Smooth muscle cell (in vitro differentiated cells): Measurements from ENCODE around the gene SPON1. TPM values are rescaled to one million over a fixed set of nuclear protein-coding genes. Genes with fewer than 3 reads are reported as not detected.
A peak's percentile ranks its signal among the peaks of the same experiment; 100 is the strongest.

ENCODE experiments used
- DNase-seq: peaks from one replicate; lab custom pipeline; 2025; ENCODE audit not compliant: unreplicated experiment; lab: John Stamatoyannopoulos, UW
- H2AFZ ChIP-seq: fragments of 200-600 bp; sonication (generic); 2 replicates; pipeline ENCODE4 v1.6.0; 2016; ENCODE audit warnings: antibody characterized with exemption, low read depth, mild to moderate bottlenecking
- H3F3A ChIP-seq: fragments of 200-600 bp; sonication (generic); 2 replicates; pipeline ENCODE4 v1.6.0; 2017; ENCODE audit warnings: antibody characterized with exemption, low read depth
- H3K27ac ChIP-seq: fragments of 200-600 bp; sonication (generic); 2 replicates; pipeline ENCODE4 v1.5.1; 2016; ENCODE audit warnings: low read depth, mild to moderate bottlenecking
- H3K27me3 ChIP-seq: fragments of 200-600 bp; sonication (generic); 2 replicates; pipeline ENCODE4 v1.6.1; 2016; ENCODE audit warnings: low read depth, mild to moderate bottlenecking
- H3K36me3 ChIP-seq: fragments of 200-600 bp; sonication (generic); 2 replicates; pipeline ENCODE4 v1.5.1; 2016; ENCODE audit warnings: low read depth
- H3K4me1 ChIP-seq: fragments of 200-600 bp; sonication (generic); 2 replicates; pipeline ENCODE4 v1.5.1; 2016; ENCODE audit warnings: low read depth
- H3K4me2 ChIP-seq: fragments of 200-600 bp; sonication (generic); 2 replicates; pipeline ENCODE4 v1.6.0; 2016; ENCODE audit warnings: mild to moderate bottlenecking
- H3K4me3 ChIP-seq: fragments of 200-600 bp; sonication (generic); 2 replicates; pipeline ENCODE4 v1.5.1; 2016; ENCODE audit warnings: mild to moderate bottlenecking
- H3K79me2 ChIP-seq: fragments of 200-600 bp; sonication (generic); 2 replicates; pipeline ENCODE4 v1.6.0; 2016; ENCODE audit warnings: low read depth, mild to moderate bottlenecking
- H3K9ac ChIP-seq: fragments of 200-600 bp; sonication (generic); 2 replicates; pipeline ENCODE4 v1.6.0; 2016; ENCODE audit warnings: low read depth
- H3K9me3 ChIP-seq: fragments of 200-600 bp; sonication (generic); replicated peaks from 2 replicates; pipeline ENCODE4 v1.5.1; 2016; ENCODE audit warnings: low read depth
- H4K20me1 ChIP-seq: fragments of 200-600 bp; sonication (generic); 2 replicates; pipeline ENCODE4 v1.6.0; 2016; ENCODE audit warnings: low read depth
- CTCF ChIP-seq: fragments of 200-600 bp; sonication (generic); IDR thresholded peaks from 2 replicates; pipeline ENCODE4 v1.5.1; 2017; ENCODE audit warnings: borderline replicate concordance, mild to moderate bottlenecking, antibody characterized with exemption; ENCODE audit not compliant: insufficient read depth, poor library complexity, severe bottlenecking
- WGBS: methylation state at CpG from one replicate; pipeline ENCODE4 v1.1.7; 2016; ENCODE audit warnings: low lambda C conversion rate; 5-methylcytosine and 5-hydroxymethylcytosine counted together
- polyA plus RNA-seq: library from polyadenylated mRNA; unstranded; fragments of >200 nt; fragmentation: Nextera tagmentation; extraction: Ambion mirVana; gene quantifications from 2 replicates; pipeline ENCODE4 v1.2.1, GENCODE V29; 2016
- total RNA-seq: library from RNA; depleted of rRNA; stranded (reverse); fragments of >200 nt; gene quantifications from 2 replicates; pipeline ENCODE4 v1.2.3, GENCODE V29; 2014

SPON1 gene
- total and polyA plus RNA-seq, 2 experiments from 2014 or later = 38.0 to 40.6 TPM

- 87% methylated on average over 1 of the region's 1 CpG for WGBS
- no peak for DNase-seq
- Histone ChIP-seq H3K9ac (no peak overlapping the region), H3F3A (no peaks in the 10 kb centered on the region), H3K9me3 (no peaks in the 10 kb centered on the region), H3K27ac (no peak overlapping the region), H4K20me1 (peaks cover 75% of the 10 kb centered on the region), H3K27me3 (no peaks in the 10 kb centered on the region), H3K79me2 (peaks cover 50% of the 10 kb centered on the region), H3K4me3 (no peak overlapping the region), H3K4me1 (peaks cover 6% of the 10 kb centered on the region), H3K4me2 (no peak overlapping the region), H3K36me3 (no peaks in the 10 kb centered on the region), H2AFZ (no peak overlapping the region)
- TF ChIP-seq CTCF = no peak
Measured at GRCh38 chr11:14299921-14300320, 337.4 kb downstream of the SPON1 start.

GRCh38 chr11:14300661-14301304 is 338.3 kb downstream of the SPON1 start:
- H3K4me3 ChIP-seq = no peak overlapping the region
- H3K27me3 ChIP-seq = no peaks in the 10 kb centered on the region
- peak; percentile 61 for TF ChIP-seq CTCF
- no peaks in the 10 kb centered on the region for H3K36me3 ChIP-seq
- H3K9ac ChIP-seq = no peak overlapping the region
- H3K4me1 ChIP-seq = peaks cover 6% of the 10 kb centered on the region
- DNase-seq = no peak
- no peak overlapping the region for H2AFZ ChIP-seq
- WGBS = 43% methylated on average over 6 of the region's 6 CpGs
- H3F3A ChIP-seq = no peaks in the 10 kb centered on the region
- H3K9me3 ChIP-seq = no peaks in the 10 kb centered on the region
- H3K27ac ChIP-seq = no peak overlapping the region
- peak overlapping the region; percentile 49 for H3K4me2 ChIP-seq
- H3K79me2 ChIP-seq = peaks cover 50% of the 10 kb centered on the region
- H4K20me1 ChIP-seq = peaks cover 84% of the 10 kb centered on the region

- no peak for TF ChIP-seq CTCF
- peaks cover 88% of the 10 kb centered on the region for H4K20me1 ChIP-seq
Measured at GRCh38 chr11:14304601-14305000, 342.1 kb downstream of the SPON1 start.

GRCh38 chr11:14305649-14306048 is 343.1 kb downstream of the SPON1 start:
- Histone ChIP-seq H3K4me2 (no peak overlapping the region), H3K79me2 (peaks cover 40% of the 10 kb centered on the region), H4K20me1 (peaks cover 88% of the 10 kb centered on the region), H3F3A (no peaks in the 10 kb centered on the region), H2AFZ (no peak overlapping the region), H3K4me1 (peaks cover 13% of the 10 kb centered on the region), H3K4me3 (no peak overlapping the region), H3K36me3 (no peaks in the 10 kb centered on the region), H3K27ac (no peak overlapping the region), H3K9me3 (no peaks in the 10 kb centered on the region), H3K9ac (no peak overlapping the region), H3K27me3 (no peaks in the 10 kb centered on the region)
- no peak for TF ChIP-seq CTCF
- WGBS = 98% methylated on average over 7 of the region's 7 CpGs
- DNase-seq = no peak

More at GRCh38 chr11:14304601-14305000, 342.1 kb downstream of the SPON1 start:
- Histone ChIP-seq H3F3A (no peaks in the 10 kb centered on the region), H3K9ac (no peak overlapping the region), H2AFZ (no peak overlapping the region), H3K4me1 (peaks cover 11% of the 10 kb centered on the region), H3K4me2 (no peak overlapping the region), H3K27me3 (no peaks in the 10 kb centered on the region), H3K79me2 (peaks cover 37% of the 10 kb centered on the region), H3K27ac (no peak overlapping the region), H3K36me3 (no peaks in the 10 kb centered on the region), H3K4me3 (no peak overlapping the region), H3K9me3 (no peaks in the 10 kb centered on the region)
- DNase-seq = no peak
